Glomerular visceral epithelial cell (primary cell): ENCODE data around the gene ALDH1A2.
"Not testable (repeated sequence)": the region's sequence is repeated elsewhere in the genome, so short reads cannot be mapped to it uniquely, and the experiment has no call there.

Experiments
- DNase-seq: peaks from one replicate; pipeline ENCODE4 v3.0.0-alpha.2; 2016; ENCODE audit errors: extremely low spot score

Gene ALDH1A2

DNA sequence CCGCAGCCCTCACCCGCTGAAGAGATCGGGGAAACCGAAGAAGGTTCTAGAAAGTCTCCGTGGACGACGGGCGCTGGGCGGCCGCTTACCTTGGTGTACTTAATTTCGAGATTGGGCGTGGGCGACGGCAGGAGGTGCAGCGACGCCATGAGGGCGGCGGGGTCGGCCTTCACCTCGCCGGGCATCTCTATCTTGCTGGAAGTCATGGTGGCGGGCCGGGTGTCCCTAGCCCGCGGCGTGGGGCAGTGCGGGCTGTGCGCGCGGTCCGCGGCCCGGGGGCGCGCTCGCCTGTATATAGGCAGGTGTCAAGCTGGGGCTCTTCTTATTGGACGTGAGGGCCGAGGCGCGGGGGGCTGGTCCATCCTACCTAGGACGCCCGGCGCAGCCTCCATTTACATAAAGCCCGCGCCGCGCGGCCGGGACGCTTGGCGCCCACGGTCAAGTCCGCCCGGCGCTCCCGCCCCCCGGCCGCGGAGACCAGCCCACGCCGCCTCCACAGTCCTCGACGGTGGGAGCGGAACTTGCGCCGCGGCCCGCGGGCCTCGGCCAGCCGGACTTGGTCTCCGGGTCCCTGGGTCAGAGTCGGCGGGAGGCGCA is at the start of gene ALDH1A2:
ALDH1A2 (minus strand) TSS at position 267 of the 597 bp plus-strand sequence; CDS start at position 206, 61 bp downstream.
- DNase-seq = no peak

DNA sequence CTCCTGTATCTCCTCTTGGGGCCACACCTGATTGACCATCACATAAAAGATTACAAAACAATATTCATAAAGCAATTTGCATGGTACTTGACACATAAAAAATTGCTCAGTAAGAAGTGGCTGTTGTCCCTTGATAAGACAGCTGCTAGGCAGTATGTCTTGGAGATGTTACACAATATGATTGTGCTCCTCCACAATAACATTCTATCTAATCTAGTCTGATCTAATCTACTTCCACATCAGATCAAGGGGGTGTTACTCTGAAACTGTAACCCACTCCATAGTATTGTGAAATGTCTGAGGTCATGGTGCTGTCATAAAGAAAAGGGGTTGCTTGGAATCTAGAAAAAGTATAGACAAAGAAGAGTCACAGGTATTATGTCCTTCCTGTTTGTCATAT is 49.3 kb upstream of the ALDH1A2 start:
- no peak for DNase-seq

GRCh38 chr15:58114388-58114787 is 48.9 kb upstream of the ALDH1A2 start:
- DNase-seq = no peak

GRCh38 chr15:58113358-58113757 is 47.8 kb upstream of the ALDH1A2 start:
- DNase-seq = not testable (repeated sequence)

- no peak for DNase-seq
Measured at GRCh38 chr15:58111718-58112104, 46.2 kb upstream of the ALDH1A2 start.

GRCh38 chr15:58110999-58111717 is 45.6 kb upstream of the ALDH1A2 start:
- DNase-seq = no peak

- DNase-seq = no peak
Measured at GRCh38 chr15:58109419-58109818, 43.9 kb upstream of the ALDH1A2 start.

DNA sequence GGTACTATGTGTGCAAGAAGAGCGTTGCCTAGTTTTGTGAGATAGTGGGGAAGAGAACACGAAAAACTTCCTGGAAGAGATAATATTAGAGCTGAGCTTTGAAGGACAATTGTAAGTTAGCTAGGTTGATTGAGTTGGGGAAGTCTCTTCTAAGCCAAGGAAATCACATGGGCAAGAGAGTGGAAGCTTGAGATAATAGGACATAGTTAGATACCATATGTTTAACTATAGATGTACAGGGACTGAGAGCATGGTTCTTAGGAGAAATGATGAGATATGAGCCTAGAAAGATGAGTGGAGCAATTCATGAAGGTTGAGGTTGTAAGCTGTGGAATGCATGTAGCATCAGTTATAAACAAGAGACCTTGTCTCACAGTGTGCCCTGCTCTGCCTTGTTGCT is 42.6 kb upstream of the ALDH1A2 start:
- no peak for DNase-seq

DNA sequence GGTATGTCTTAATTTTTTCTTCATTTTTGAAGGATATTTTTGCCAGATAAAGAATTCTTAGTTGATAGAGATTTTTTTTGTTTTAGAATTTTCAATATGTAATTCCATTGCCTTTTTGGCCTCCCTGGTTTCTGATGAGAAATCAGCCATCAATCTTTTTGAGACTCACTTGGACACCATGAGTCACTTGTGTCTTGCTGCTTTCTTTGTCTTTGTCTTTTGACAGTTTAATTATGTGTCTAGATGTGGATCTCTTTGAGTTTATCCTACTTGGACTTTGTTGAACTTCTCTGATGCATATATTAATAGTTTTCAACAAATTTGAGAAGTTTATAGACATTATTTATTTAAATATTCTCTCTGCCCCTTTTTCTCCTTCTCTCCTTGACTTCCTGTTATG is 38.0 kb upstream of the ALDH1A2 start:
- no peak for DNase-seq

GRCh38 chr15:58096529-58097084 is 31.1 kb upstream of the ALDH1A2 start:
- no peak for DNase-seq

DNA sequence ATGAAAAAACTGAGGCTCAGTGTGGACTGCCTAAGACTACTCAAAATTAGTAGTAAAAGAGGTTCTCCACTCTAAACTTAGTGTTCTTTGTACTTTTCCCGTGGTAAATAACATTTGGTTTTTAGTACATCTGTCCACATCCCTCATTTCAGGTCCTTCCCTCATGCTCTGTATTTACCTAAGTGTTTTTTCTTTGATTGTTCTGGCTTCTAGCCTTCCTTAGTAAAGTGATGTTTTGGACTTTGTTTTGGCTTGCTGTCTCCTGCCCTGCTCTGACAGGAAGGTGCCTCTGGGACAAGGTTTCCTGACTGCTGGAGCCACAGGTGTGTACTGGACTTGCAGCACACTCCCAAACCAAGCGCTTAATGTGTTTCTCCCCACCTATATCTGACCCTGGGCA is 29.9 kb upstream of the ALDH1A2 start:
- DNase-seq = no peak

DNA sequence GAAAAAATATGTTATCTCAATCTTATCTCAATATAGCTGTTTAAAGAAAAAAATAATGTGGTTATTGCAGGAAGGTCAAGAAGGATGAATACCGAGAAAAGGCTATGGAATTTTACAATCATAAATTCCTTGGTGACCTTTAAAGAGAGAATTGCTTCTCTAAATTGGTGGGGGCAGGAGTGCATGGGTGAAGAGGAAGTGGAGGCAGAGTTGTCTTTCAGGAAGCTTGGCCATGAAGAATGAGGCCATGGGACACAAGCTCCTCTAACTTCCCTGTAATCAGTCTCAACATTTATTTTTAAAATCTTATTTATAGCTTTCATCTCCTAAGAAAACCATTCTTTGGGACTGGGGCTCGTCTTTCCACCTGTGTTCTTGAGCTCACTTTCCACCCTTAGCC is 22.4 kb upstream of the ALDH1A2 start:
- no peak for DNase-seq

DNA sequence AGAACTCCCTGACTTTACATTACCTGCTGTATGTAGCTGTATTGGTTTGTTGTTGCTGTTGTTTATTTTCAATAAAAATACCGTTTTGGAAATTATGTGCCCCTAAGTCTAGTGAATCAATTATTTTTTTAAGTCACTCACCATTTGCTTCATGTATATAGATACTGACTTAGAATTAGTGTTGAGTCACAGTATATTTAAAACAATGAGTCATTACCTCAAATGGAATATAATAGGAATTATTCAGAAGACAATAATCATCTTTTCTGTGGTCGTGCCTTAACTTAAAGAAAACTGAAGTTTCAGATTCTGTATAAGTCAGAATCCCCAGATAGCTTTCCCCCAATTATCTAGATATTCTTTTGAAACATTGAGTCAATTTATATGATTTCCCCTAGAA is 21.0 kb upstream of the ALDH1A2 start:
- no peak for DNase-seq

- no peak for DNase-seq
Measured at GRCh38 chr15:58083526-58083925, 18.0 kb upstream of the ALDH1A2 start.

- DNase-seq = no peak
Measured at GRCh38 chr15:58081891-58082290, 16.4 kb upstream of the ALDH1A2 start.

- no peak for DNase-seq
Measured at GRCh38 chr15:58081456-58081855, 15.9 kb upstream of the ALDH1A2 start.

- DNase-seq = not testable (repeated sequence)
Measured at GRCh38 chr15:58080959-58081358, 15.4 kb upstream of the ALDH1A2 start.

GRCh38 chr15:58080398-58080797 is 14.9 kb upstream of the ALDH1A2 start:
- DNase-seq = no peak

DNA sequence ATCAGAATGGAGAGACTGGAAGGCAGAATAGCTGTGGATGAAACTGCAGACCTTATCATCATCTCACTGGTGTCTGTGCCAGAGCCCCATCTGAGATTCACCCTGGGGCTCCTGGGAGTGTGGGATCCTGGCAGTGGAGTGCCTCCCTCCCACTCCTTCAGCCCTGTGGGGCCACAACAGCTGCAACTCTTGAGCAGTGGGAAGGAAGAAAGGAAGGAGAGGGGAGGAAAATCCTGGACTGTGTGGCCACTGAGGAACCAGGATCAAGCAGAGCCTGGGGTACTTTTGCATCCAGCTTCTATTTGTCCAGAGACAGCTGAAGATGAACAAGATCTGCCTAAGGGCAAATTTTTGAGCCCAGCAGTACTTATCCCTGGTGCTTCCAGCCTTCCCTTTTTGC is 13.1 kb upstream of the ALDH1A2 start:
- DNase-seq = no peak

GRCh38 chr15:58077427-58077826 is 11.9 kb upstream of the ALDH1A2 start:
- DNase-seq = no peak

GRCh38 chr15:58074452-58074851 is 8.9 kb upstream of the ALDH1A2 start:
- DNase-seq = no peak

DNA sequence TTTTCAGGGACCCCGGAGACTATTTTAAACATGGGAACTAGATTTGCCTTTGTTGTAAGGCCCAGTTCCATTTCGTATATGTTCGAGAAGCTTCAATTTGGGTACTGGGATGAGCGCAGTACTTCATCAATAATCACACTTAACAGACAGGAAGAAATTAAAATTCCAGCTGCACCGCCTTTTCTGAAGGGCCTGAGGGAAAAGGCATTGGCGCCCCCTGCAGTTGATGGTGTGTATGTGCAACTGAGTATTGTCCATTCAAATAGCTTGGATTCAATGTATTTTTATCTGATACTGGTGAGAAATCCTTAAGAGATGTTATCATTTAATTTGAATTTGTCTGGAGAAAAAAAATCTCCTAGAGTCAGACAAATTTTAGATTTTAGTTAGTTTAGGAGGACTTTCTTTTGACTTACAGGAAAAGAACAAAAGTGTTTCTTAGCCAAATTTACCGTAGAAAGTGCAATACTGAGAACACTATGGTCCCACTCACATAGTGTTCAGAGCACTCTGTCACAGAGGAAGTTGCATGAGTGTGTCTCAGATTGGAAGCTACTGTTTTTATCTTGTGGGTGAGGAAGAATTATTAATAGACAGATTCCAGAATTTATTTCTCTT is 5.4 kb upstream of the ALDH1A2 start:
- peak; percentile 50 for DNase-seq

DNA sequence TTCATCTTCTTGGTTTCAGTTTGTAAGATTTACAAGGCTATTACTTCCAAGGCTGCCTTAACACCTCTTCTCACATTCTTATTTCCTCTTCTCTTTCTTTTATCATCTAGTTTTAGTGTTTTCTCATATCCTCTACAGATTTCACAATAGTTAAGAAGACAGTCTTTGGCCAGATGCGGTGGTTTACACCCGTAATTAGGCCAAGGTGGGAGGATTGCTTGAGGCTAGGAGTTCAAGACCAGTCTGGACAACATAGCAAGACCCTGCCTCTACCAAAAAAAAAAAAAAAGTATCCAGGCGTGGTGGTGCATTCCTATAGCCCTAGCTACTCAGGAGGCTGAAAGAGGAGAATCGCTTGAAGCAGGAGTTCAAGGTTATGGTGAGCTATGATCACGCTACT is 3.5 kb upstream of the ALDH1A2 start:
- DNase-seq = no peak
